Large intestine (tissue), 3 donors: ENCODE measurements around the gene CD34. TPM values are rescaled to one million over a fixed set of nuclear protein-coding genes. Genes with fewer than 3 reads are reported as not detected.
"Not testable (repeated sequence)": the region's sequence is repeated elsewhere in the genome, so short reads cannot be mapped to it uniquely, and the experiment has no call there.

ENCODE experiments used
- DNase-seq, 2 donors: peaks; one replicate each; pipeline versions ENCODE4 v3.0.0 to v3.0.0-alpha.2; 2013
- H3K27ac ChIP-seq: one replicate; pipeline ENCODE4 v1.5.1; 2013; ENCODE audit warnings: low read length
- H3K27me3 ChIP-seq: 2 replicates; pipeline ENCODE4 v1.6.1; 2013; ENCODE audit warnings: low read length; ENCODE audit not compliant: control insufficient read depth, insufficient read depth
- H3K36me3 ChIP-seq: 2 replicates; pipeline ENCODE4 v1.6.1; 2013; ENCODE audit warnings: low read length; ENCODE audit not compliant: control insufficient read depth, insufficient read depth
- H3K4me1 ChIP-seq: one replicate; pipeline ENCODE4 v1.6.1; 2013; ENCODE audit warnings: low read length; ENCODE audit not compliant: control insufficient read depth, insufficient read depth
- H3K4me3 ChIP-seq: one replicate; pipeline ENCODE4 v1.5.1; 2013; ENCODE audit warnings: low read length
- H3K9me3 ChIP-seq: one replicate; pipeline ENCODE4 v1.6.1; 2013; ENCODE audit warnings: mild to moderate bottlenecking, low read depth, low read length, moderate library complexity; ENCODE audit not compliant: control insufficient read depth
- WGBS: methylation state at CpG from one replicate; pipeline ENCODE4 v1.1.5; 2013; ENCODE audit warnings: low lambda C conversion rate; ENCODE audit not compliant: insufficient coverage; 5-methylcytosine and 5-hydroxymethylcytosine counted together
- polyA plus RNA-seq: library from polyadenylated mRNA; unstranded; fragments of 120-200 nt; gene quantifications from one replicate; pipeline ENCODE4 v1.2.1, GENCODE V29; 2013

The CD34 gene
- polyA plus RNA-seq, 1 donor, result 33.1 TPM

DNA sequence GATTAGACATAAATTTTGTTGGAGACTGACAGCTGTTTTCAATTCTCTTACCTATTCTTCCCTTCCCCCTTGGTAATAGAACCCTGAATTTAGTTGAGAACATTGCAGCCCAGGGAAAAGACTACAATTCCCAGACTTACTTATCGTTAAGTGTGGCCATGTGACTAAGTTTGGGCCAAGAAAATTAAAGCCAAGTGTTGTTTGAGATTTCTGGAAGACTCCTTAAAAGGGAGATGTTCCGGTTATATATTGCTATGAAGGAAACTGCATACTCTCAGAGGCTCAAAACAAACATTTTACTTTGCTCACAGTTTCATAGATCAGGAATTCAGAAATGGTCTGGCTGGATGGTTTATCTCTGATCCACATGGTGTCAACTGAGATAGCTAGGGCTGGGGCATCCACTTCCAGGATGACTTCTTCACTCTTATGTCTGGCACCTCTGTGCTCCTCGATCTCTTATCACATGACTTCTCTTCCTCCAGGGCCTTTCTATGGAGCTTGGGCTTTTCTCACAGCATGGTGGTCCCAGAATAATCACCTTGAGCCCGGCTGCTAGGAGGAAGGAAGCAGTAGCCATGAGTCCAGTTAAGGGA lies 22.4 kb upstream of the CD34 start:
- 100% methylated on average over 1 of the region's 4 CpGs for WGBS
- Histone ChIP-seq H3K27me3 (no peaks in the 10 kb centered on the region), H3K27ac (no peak overlapping the region), H3K9me3 (no peaks in the 10 kb centered on the region), H3K4me3 (no peak overlapping the region), H3K4me1 (no peaks in the 10 kb centered on the region), H3K36me3 (no peaks in the 10 kb centered on the region)
- no peak for DNase-seq

DNA sequence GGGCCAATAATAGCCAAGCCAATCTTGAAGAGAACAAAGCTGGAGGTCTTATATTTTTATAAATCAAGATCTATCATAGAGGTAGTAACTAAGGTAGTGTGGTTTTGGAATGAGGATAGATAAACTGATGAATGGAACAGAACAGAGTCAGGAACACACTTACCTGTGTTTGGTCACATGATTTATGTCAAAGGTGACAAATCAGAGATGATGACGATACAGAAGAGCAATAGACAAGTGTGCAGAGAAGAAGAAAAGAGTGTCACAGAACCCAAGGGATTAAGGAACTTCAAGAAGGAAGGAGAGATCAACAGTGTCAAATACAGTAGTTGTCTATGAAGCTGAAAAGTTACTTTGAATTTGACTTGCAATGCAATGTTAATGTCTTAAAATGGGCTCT lies 16.1 kb upstream of the CD34 start:
- Histone ChIP-seq H3K4me1 (no peaks in the 10 kb centered on the region), H3K9me3 (no peaks in the 10 kb centered on the region), H3K4me3 (no peak overlapping the region), H3K27me3 (no peaks in the 10 kb centered on the region), H3K36me3 (no peaks in the 10 kb centered on the region), H3K27ac (no peak overlapping the region)
- no peak for DNase-seq
- WGBS, result 86% methylated on average over 1 of the region's 1 CpG

DNA sequence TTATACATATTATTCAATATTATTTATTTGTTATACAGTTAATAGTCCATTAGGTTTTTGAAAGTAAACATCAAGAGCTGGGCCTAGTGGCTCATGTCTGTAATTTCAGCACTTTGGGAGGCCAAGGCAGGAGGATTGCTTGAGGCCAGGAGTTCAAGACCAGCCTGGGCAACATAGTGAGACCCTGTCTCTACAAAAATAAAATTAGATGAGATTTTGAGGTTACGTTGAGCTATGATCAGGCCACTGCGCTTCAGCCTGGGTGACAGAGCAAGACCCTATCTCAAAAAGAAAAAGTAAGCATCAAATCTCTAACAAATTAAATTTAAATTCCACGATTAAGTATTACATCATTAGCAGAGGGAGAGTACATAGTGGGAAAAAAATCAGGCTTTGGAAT lies 15.0 kb upstream of the CD34 start:
- not testable (repeated sequence) for H3K4me1 ChIP-seq, H3K36me3 ChIP-seq, H3K4me3 ChIP-seq, H3K27ac ChIP-seq, H3K9me3 ChIP-seq, DNase-seq, H3K27me3 ChIP-seq
- 100% methylated on average over 2 of the region's 3 CpGs for WGBS

DNA sequence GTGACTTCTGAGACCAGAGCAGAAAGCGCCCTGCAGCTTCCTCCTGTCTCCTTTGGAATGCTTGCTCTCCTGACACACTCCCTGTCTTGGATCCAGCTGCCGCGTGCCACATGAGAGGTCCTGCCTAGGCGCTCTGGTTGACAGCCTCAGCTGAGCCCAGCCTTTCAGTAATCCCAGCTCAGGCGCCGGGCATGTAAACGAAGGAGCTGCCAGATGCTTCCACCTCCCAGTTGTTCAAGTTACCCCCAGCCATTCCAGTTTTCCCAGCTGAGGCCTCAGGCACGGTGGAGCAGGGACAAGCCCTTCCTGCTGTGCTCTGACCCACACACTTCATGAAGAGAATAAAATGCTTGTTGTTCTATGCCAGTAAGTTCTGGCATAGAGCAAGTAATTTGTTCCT lies 14.3 kb upstream of the CD34 start:
- Histone ChIP-seq H3K36me3 (no peaks in the 10 kb centered on the region), H3K9me3 (no peaks in the 10 kb centered on the region), H3K4me3 (no peak overlapping the region), H3K27ac (no peak overlapping the region), H3K4me1 (no peaks in the 10 kb centered on the region), H3K27me3 (no peaks in the 10 kb centered on the region)
- DNase-seq, result no peak
- WGBS, result no CpG with 5 or more reads among the region's 8 CpGs

DNA sequence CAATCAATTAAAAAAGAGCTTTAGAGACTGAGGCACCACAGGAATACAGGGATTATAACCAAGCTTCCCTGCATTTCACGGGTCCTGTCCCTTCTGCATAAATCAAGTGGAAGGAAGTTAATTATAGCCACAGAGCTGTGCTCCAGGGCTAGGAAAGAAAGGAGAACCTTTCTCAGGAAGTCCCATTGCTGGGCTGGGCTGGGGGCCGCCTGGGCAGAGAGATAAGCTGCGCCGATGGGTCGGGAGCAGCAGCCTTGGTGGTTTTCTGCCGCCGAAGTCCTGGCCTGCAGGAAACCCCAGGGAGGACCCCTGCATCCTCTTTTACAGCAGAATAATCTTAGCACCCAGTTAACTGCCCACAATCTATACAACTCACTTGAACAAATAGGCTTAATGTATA lies 12.6 kb upstream of the CD34 start:
- no peak overlapping the region for H3K4me3 ChIP-seq
- no peaks in the 10 kb centered on the region for H3K36me3 ChIP-seq
- no peaks in the 10 kb centered on the region for H3K27me3 ChIP-seq
- H3K27ac ChIP-seq, result no peak overlapping the region
- H3K9me3 ChIP-seq, result no peaks in the 10 kb centered on the region
- peaks cover 4% of the 10 kb centered on the region for H3K4me1 ChIP-seq
- no peak for DNase-seq
- no CpG with 5 or more reads among the region's 7 CpGs for WGBS

DNA sequence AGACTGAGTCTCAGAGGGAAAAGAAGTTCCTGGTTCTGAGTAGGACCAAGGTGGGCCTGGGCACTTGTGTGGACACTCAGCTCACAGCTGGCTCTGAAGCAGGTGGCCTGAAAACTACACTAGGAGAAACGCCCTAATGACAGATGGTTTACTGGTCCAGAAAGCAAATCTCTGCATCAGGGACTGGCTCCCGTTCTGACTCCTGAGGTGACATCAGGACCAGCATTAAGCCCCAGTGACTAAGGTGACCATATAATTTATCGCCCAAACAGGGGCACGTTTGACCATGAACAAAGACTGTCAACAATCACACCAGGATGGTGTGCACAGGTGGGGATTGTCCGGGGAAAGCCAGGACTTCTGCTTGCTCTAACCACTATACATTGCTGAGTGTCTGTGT lies 12.2 kb upstream of the CD34 start:
- no CpG with 5 or more reads among the region's 5 CpGs for WGBS
- no peak for DNase-seq
- Histone ChIP-seq H3K27me3 (no peaks in the 10 kb centered on the region), H3K4me1 (peaks cover 9% of the 10 kb centered on the region), H3K9me3 (no peaks in the 10 kb centered on the region), H3K36me3 (no peaks in the 10 kb centered on the region), H3K27ac (no peak overlapping the region), H3K4me3 (no peak overlapping the region)

DNA sequence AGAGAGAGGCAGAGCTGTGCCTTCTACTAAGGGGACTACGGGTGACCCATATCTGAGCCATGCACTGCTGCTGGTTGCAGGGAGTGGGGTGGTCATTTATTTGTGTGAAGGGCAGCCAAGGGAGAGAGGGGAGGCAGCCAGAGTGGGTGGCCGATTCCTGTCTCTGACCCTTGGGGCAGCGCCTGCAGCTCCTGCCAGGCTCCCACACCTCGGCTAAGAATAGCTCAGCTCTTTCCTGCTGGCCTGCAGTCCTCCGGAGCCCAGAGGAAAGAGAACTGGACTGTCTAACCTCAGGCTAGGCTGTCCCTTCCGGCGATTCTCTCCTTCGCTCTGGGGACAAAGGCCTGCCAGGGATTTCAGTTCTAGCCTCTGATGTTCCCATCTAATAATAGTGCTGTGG lies 11.6 kb upstream of the CD34 start:
- Histone ChIP-seq H3K4me1 (peaks cover 14% of the 10 kb centered on the region), H3K27me3 (no peaks in the 10 kb centered on the region), H3K4me3 (no peak overlapping the region), H3K9me3 (no peaks in the 10 kb centered on the region), H3K36me3 (no peaks in the 10 kb centered on the region), H3K27ac (no peak overlapping the region)
- WGBS, result no CpG with 5 or more reads among the region's 8 CpGs
- no peak for DNase-seq

DNA sequence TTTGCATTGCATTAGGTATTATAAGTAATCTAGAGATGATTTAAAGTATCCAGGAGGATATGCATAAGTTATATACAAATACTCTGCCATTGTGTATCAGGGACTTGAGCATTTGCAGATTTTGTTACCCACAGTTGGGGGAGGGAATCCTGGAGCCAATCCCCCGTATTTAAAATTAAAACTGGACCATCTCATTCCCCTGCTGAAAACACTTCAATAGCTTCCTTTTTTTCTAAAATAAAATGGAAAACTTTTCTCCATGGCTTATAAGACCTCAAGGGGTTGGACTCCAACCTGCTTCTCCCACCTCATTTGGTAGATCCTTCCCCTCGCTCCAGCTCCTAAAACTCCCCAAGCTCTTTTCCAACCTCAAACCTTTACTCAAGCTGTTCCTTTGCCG lies 10.4 kb upstream of the CD34 start:
- H3K27ac ChIP-seq, result no peak overlapping the region
- H3K27me3 ChIP-seq, result no peaks in the 10 kb centered on the region
- H3K4me3 ChIP-seq, result no peak overlapping the region
- 90% methylated on average over 3 of the region's 3 CpGs for WGBS
- no peaks in the 10 kb centered on the region for H3K36me3 ChIP-seq
- no peak for DNase-seq
- peaks cover 16% of the 10 kb centered on the region for H3K4me1 ChIP-seq
- no peaks in the 10 kb centered on the region for H3K9me3 ChIP-seq

DNA sequence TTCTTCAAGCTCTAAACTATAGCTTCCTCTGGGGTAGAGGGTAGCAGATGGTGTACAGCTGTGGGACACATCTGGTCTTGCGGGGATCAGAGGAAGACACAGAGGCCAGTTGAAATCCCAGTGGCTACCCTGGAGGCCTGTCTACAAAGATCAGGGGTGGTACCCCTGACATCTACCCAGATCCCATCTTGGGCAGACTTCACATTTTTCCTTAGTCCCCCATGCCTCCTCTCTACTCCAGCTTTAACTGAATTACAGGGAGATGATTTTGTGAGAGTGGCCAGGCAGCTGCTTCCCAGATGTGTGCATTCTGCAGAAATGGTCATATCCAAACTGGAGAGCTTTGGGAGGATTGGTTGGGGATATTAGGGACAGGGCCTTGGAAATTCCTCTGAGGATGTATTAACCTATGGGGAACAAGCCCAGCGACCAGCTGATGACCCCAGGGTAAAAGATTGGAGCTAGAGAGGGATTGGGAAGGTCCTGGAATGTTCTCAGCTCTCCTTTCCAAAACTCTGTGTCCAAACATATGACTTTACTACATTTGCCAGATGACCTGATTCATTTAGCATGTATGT lies 9.6 kb upstream of the CD34 start:
- no CpG with 5 or more reads among the region's 2 CpGs for WGBS
- Histone ChIP-seq H3K4me1 (peaks cover 16% of the 10 kb centered on the region), H3K4me3 (no peak overlapping the region), H3K27me3 (no peaks in the 10 kb centered on the region), H3K9me3 (no peaks in the 10 kb centered on the region), H3K36me3 (no peaks in the 10 kb centered on the region), H3K27ac (no peak overlapping the region)
- no peak for DNase-seq

DNA sequence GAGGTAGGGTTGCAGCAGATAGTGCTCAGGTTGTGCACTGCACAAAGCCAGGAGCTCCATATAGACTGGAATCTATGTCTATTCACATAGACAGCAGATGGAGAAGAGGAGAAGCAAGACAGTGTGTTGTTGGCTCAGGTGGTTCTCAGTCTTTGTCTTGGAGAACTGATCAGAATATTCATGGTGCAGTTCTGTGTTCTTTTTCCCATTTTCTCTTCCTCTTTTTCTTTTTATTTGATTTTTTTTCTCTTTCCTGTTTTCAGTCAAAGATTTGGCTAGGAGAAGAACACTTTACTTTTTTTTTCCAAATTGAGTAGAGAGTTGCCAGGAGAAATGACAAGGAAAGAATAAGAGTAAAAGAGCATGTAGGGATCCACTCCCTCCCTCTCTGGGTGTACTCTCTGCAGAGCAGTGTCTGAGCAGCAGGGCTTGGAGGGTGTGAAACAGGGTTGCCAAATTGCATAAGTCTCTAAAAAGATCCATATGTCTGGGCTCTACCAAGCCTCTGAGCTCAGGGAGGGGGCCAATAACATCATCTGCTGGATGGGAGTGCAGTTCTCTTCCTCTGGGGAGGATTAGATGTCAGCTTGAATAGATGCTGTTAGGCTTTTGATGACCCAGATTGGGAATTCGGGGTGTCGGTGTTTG lies 8.7 kb upstream of the CD34 start:
- 100% methylated on average over 2 of the region's 2 CpGs for WGBS
- no peak overlapping the region for H3K4me3 ChIP-seq
- H3K27me3 ChIP-seq, result no peaks in the 10 kb centered on the region
- H3K9me3 ChIP-seq, result no peaks in the 10 kb centered on the region
- peaks cover 16% of the 10 kb centered on the region for H3K4me1 ChIP-seq
- no peak for DNase-seq
- H3K36me3 ChIP-seq, result no peaks in the 10 kb centered on the region
- H3K27ac ChIP-seq, result no peak overlapping the region

DNA sequence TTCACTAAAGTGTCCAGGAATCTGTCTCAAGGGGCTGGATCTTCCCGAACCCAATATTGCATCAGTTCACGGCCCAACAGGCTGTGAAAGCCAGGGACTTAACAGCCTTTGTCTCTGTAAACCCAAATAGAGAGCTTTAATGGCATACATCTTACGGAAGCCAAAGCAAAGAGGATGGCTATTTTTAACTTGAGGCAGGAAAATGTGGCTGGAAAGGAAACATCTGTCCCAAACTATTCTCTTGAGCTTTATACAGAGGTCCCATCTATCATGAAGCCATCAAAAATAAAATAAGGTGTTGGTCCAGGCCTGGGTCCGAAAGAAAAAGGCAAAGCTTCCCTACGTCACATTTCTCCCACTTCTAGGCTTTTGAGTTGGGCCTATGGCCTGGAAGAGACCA lies 7.7 kb upstream of the CD34 start:
- Histone ChIP-seq H3K4me3 (no peak overlapping the region), H3K27ac (peak overlapping the region; percentile 58), H3K36me3 (no peaks in the 10 kb centered on the region), H3K27me3 (no peaks in the 10 kb centered on the region), H3K4me1 (peaks cover 16% of the 10 kb centered on the region), H3K9me3 (no peaks in the 10 kb centered on the region)
- 60% methylated on average over 1 of the region's 5 CpGs for WGBS
- no peak for DNase-seq
